HG03432 (cell line): ENCODE results near the gene AGA.

ENCODE experiments used
- ATAC-seq: cut with Tn5 transposase; IDR thresholded peaks from one replicate; pipeline ENCODE4 v1.9.1; 2021; ENCODE audit warnings: mild to moderate bottlenecking, moderate library complexity; ENCODE audit not compliant: unreplicated experiment

Gene AGA

GRCh38 chr4:177391953-177392352, 50.3 kb downstream of the AGA start:
- no peak for ATAC-seq

- ATAC-seq = no peak
Observed at GRCh38 chr4:177391287-177391686, 51.0 kb downstream of the AGA start.

DNA sequence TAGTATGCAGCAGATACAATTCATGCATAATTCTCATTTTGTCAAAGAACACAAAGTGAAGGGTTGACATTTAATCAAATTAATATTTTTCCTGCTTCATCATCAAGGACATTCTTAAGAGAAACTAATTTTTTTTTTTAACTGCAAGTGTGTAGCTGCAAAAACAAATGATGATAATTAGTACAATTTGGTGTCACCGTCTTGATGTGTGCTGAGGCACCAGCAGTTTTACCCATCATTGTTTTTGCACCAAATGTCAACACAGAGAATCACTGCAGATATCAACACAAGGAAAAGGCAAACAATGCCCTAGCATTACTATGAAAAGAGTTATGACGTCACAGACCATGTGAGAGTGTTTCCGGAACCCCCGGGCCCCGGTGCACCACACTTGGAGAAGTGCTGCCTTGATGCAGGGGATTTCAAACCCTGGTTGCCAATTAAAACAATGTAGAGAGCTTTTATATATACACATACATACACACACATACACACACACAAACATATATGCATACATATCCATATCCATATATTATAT, 55.9 kb downstream of the AGA start:
- no peak for ATAC-seq

- no peak for ATAC-seq
Observed at GRCh38 chr4:177385576-177386277, 56.5 kb downstream of the AGA start.

GRCh38 chr4:177384856-177385397, 57.3 kb downstream of the AGA start:
- ATAC-seq = no peak

DNA sequence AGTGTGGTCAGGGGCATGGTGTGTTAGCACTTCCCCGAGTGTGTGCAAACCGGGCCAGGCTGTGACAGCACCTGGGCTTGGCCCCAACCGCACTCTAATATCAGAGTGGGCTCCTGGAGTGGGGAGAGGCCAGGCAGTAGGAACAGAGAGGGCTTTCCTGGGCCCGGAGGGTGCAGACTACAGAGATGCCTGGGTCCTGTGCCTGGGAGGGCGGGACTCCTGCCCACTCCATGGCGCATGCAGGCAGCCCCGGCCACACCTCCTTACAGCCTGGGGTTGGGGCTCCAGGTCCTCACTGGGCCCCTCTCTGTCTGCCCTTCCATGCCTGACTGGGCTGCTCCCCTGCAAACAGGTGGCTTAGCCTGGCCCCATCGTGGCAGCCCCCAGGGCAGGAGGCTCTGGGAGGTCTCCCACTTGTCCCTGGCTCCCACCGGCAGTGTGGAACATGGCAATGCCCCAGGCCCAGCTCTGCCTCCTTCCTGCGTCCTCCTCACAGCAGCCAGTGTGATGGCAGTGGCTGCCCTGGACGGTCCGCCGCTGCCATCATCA, 60.4 kb downstream of the AGA start:
- ATAC-seq = no peak
